ENCODE results near the gene DUOX1.

DUOX1 gene

DNA sequence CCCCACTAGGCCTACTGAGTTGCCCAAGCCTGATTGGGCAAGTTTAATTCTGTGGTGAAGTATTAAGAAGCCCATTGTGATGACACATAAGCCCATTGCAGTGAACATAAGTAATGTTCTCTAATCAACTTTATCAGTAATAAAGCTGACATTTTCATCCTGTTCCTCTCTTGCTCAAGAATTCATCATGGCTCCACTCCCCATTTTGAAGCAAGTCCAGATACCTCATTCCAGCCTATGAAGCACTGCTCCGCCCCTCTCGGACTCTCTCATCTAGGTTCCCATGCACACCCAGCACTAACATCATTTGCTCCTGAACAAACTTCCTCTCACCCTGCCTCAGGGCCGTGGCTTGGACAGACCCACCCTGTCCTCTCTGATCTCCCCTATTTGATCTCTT, 47.5 kb downstream of the DUOX1 start:
- peak; percentile 44 for DNase-seq (ENCODE audit: low read depth)
- TF ChIP-seq, protein P1, sequence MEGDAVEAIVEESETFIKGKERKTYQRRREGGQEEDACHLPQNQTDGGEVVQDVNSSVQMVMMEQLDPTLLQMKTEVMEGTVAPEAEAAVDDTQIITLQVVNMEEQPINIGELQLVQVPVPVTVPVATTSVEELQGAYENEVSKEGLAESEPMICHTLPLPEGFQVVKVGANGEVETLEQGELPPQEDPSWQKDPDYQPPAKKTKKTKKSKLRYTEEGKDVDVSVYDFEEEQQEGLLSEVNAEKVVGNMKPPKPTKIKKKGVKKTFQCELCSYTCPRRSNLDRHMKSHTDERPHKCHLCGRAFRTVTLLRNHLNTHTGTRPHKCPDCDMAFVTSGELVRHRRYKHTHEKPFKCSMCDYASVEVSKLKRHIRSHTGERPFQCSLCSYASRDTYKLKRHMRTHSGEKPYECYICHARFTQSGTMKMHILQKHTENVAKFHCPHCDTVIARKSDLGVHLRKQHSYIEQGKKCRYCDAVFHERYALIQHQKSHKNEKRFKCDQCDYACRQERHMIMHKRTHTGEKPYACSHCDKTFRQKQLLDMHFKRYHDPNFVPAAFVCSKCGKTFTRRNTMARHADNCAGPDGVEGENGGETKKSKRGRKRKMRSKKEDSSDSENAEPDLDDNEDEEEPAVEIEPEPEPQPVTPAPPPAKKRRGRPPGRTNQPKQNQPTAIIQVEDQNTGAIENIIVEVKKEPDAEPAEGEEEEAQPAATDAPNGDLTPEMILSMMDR (IDR thresholded peaks at IDR 0.05; ENCODE audit: insufficient read depth, low read depth, low read length, missing control alignments) = no peak
- H3K4me3 ChIP-seq (ENCODE audit: low read length) = no peak overlapping the region

DNA sequence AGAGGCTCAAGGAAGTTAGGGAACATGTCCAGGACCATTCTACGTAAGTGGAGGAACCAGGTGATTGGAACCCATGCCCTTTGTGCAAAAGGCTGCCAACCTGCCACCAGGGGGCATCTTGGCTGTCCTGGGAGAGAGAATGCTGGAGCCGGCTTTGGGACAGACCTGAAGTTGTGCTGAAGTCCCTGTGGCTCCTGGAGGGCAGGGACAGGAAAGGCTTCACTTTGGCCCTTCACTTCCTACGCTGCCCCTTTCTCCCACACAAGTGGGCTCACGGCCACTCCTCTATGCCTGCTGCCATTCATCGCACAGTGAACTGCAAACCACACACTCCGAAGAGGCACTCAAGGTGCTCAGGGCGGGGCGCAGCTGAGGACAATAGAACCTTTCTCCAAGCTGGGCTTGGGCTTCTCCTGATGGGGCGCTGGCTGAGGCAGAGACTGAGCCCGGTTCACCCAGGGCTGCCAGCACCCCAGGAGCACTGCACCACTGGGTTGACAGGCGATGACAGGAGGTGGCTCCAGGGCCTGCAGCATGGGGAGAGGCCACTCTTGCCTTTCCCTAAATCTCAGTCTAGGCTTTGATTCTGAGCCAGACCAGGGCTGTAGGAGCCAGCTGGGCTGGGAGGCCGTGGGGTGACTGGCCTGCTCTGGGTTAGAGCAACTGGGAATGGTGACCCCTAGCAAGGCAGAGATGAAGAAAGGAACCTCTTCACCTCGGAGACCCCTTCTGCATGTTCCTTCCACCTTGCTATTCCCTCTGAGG, 49.6 kb downstream of the DUOX1 start:
- TF ChIP-seq, protein P1 (IDR thresholded peaks at IDR 0.05; ENCODE audit: insufficient read depth, low read depth, low read length, missing control alignments) = peak; percentile 52
- DNase-seq (ENCODE audit: low read depth) = peak; percentile 45
- no peak overlapping the region for H3K4me3 ChIP-seq (ENCODE audit: low read length)

DNA sequence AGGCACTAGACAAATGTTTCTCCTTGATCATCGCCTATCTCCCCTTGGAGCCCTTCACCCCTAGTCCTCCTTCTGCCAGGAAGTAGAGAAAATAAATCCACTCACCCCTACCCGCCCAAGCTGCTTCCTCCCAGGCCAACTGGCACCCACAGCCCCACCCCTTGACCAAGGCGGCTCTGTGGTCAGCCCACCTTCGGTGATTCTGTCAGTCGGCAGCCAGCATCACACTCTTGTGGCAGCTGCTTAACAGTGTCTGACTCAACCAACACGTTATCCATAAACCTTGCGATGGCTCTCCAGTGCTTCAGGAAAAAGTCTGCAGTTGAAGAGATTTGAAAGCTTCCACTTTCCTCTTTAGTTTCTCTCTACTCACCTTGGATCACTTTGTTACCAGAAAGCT, 50.4 kb downstream of the DUOX1 start:
- H3K4me3 ChIP-seq (ENCODE audit: low read length) = no peak overlapping the region
- no peak for DNase-seq (ENCODE audit: low read depth)
- TF ChIP-seq, protein P1 (IDR thresholded peaks at IDR 0.05; ENCODE audit: insufficient read depth, low read depth, low read length, missing control alignments) = no peak

DNA sequence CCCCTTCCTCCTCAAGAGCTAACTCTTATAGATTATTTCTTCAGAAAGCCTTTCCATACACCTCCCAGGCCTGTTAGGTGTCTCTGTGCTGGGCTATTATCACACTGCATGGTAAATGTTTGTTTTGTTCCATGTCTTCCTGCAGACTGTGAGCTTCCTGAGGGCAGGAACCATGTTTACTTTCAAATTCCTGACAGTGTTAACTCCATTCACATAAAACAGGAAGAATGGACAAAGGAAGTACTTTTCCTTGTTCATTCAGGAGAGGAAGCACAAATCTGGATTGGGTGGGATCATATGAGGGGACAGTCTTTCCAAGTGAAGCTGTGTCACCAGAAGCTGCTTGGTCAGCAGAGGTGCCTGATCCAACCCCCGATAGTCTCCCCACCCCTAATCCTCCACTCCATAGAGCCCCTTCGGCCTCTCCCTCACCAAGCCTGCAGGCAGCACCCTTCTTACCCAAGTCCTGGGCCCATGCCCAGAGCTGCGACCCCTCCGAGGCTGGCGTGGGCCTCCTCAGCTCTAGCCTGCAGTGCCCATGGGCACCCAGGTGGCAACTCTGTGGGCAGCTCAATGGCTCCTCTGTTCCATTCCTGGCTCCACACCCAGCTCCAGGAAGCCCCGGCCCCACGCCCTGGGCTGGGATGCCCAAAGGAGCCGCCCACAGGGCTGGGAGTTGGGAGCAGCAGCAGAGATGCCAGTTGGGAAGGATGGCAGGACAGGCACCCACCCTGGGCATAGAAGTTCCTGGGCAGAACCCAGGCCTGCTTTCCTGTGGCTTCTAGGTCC, 51.0 kb downstream of the DUOX1 start:
- no peak for DNase-seq (ENCODE audit: low read depth)
- TF ChIP-seq, protein P1 (IDR thresholded peaks at IDR 0.05; ENCODE audit: insufficient read depth, low read depth, low read length, missing control alignments) = no peak
- H3K4me3 ChIP-seq (ENCODE audit: low read length) = no peak overlapping the region

DNA sequence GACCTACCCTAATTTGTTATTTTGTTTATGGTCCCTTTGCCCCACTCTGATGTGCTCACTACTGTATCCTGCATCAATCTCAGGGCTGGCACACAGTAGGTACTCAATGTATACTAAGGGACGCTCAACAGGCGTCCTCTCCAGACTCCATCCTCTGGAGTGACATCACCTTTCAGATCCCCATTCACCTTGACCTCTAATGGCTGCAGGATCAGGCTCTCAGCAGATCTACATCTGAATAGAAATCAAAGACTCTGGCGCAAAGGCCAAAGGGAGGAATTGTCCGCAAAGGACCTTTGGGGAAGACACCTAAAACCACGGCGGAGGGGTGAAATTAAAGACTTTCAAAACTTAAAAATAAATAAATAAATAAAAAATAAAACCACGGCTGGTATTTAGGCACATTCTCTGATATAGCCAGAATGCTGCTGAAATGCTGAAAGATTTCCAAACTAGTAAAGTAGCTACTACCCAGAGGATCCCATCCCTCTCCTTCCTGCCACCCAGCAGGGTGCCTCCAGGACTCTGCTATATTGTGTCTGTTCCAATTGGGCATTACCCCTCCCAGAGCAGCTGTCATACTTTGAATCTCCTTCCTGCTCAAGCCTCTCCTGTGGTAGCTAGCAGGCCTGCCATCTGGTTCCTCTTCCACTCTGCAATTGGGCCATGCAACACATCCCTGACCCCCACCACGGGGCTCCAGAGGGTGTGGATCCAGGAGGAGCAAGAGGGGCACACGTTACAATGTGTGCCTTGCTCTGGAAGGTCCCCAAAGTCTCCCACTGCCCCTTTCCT, 51.9 kb downstream of the DUOX1 start:
- TF ChIP-seq, protein P1 (IDR thresholded peaks at IDR 0.05; ENCODE audit: insufficient read depth, low read depth, low read length, missing control alignments) = no peak
- no peak overlapping the region for H3K4me3 ChIP-seq (ENCODE audit: low read length)
- DNase-seq (ENCODE audit: low read depth) = no peak

DNA sequence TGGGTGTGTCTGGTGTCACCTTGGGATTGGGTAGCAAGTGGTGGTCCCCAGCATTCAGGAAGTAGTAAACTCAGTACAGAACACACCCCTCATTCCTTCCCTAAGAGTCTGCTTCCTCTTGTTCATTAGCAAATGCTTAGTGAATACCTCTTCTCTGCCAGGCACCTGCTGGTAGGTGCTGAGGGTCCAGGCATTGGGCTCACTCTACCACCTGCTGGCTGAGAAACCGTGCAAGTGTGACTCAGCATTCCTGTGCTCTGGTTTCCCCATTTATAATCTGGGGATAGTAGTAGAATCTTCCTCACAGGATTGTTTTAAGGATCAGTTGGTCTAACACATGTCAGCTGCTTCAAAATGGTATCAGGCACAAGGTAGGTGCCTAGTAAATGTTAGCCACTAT, 53.2 kb downstream of the DUOX1 start:
- TF ChIP-seq, protein P1 (IDR thresholded peaks at IDR 0.05; ENCODE audit: insufficient read depth, low read depth, low read length, missing control alignments) = no peak

More for the DNA sequence above, 53.2 kb downstream of the DUOX1 start:
- no peak for DNase-seq (ENCODE audit: low read depth)
- no peak overlapping the region for H3K4me3 ChIP-seq (ENCODE audit: low read length)

Data from epithelial cell of esophagus (primary cell).